ENCODE measurements around the gene ARHGAP40. TPM values are rescaled to one million over a fixed set of nuclear protein-coding genes. Genes with fewer than 3 reads are reported as not detected.

Gene ARHGAP40
- total and polyA plus RNA-seq, 2 of the 13 experiments (the other 11 are each of a cell fraction or from before 2014, with no cell fraction given) = 0.75 to 2.1 TPM

DNA sequence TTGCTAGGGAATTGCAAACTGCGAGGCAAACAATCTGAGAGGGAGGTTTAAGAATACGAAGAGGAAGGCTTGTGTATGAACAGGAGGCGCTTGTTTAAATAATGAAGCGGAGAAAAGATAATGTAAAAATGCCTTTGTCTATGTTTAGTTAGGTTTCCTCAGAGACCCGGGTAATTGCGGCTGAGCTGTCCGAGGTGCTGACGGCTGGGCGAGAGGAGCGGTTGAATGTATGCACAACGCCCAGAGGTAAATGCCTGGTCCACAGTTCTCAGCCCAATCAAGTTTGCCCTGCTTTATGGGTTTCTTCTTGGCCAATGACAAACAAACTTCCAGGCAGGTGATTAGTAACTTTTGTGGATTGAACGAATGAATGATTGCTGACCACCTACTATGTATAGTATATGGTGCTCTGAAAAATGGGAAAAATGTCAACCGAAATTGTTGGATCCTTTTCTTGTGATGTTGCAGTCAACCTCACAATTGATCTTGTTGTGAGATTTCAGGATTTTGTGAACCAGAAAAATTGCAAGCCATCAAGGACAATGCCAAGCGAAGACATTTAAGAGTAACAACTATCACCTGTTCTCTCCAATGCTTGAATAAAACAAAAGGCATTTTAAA lies 84.4 kb downstream of the ARHGAP40 start (continued):
- no peak for TF ChIP-seq TCF12 (IDR thresholded peaks at IDR 0.05)
- TF ChIP-seq TCF12 (CRISPR knock-in tag; IDR thresholded peaks at IDR 0.05) = peak; percentile 74; the same call in 1 of the 2 replicates
- TF ChIP-seq TEAD2 (CRISPR knock-in tag; IDR thresholded peaks at IDR 0.05) = peak; percentile 95; the same call in 1 of the 2 replicates
- no peak for TF ChIP-seq MED8 (CRISPR knock-in tag; IDR thresholded peaks at IDR 0.05; ENCODE audit: insufficient replicate concordance)
- TF ChIP-seq SP5 (CRISPR knock-in tag; IDR thresholded peaks at IDR 0.05; ENCODE audit: borderline replicate concordance, low read depth) = peak; percentile 47; the same call in 1 of the 2 replicates
- TF ChIP-seq HNRNPUL1 (IDR thresholded peaks at IDR 0.05; ENCODE audit: low read depth, low read length) = no peak
- peak; percentile 84 for TF ChIP-seq ISL2 (CRISPR knock-in tag; IDR thresholded peaks at IDR 0.05)
- no peak for TF ChIP-seq RFX1 (IDR thresholded peaks at IDR 0.05)
- TF ChIP-seq CENPX (CRISPR knock-in tag; IDR thresholded peaks at IDR 0.05) = no peak
- peak; percentile 88 for TF ChIP-seq ZNF644 (CRISPR knock-in tag; IDR thresholded peaks at IDR 0.05; ENCODE audit: low read depth)
- peak; percentile 91 for TF ChIP-seq NFKB2 (CRISPR knock-in tag; IDR thresholded peaks at IDR 0.05; ENCODE audit: borderline replicate concordance)
- TF ChIP-seq RBM39 (IDR thresholded peaks at IDR 0.05; ENCODE audit: low read depth, low read length, poor library complexity, severe bottlenecking) = no peak
- TF ChIP-seq SP1 (IDR thresholded peaks at IDR 0.05) = no peak
- TF ChIP-seq SP1 (CRISPR knock-in tag; IDR thresholded peaks at IDR 0.05) = 0 out of 2 replicates have a peak, but pooled peaks have one; percentile 53
- TF ChIP-seq ZNF12 (CRISPR knock-in tag; IDR thresholded peaks at IDR 0.05) = peak; percentile 89
- TF ChIP-seq, protein P1, sequence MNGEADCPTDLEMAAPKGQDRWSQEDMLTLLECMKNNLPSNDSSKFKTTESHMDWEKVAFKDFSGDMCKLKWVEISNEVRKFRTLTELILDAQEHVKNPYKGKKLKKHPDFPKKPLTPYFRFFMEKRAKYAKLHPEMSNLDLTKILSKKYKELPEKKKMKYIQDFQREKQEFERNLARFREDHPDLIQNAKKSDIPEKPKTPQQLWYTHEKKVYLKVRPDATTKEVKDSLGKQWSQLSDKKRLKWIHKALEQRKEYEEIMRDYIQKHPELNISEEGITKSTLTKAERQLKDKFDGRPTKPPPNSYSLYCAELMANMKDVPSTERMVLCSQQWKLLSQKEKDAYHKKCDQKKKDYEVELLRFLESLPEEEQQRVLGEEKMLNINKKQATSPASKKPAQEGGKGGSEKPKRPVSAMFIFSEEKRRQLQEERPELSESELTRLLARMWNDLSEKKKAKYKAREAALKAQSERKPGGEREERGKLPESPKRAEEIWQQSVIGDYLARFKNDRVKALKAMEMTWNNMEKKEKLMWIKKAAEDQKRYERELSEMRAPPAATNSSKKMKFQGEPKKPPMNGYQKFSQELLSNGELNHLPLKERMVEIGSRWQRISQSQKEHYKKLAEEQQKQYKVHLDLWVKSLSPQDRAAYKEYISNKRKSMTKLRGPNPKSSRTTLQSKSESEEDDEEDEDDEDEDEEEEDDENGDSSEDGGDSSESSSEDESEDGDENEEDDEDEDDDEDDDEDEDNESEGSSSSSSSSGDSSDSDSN (CRISPR knock-in tag; IDR thresholded peaks at IDR 0.05) = no peak
- 0 out of 2 replicates have a peak, but pooled peaks have one; percentile 26 for TF ChIP-seq SKIL (CRISPR knock-in tag; IDR thresholded peaks at IDR 0.05; ENCODE audit: borderline replicate concordance)
- TF ChIP-seq, protein P2, sequence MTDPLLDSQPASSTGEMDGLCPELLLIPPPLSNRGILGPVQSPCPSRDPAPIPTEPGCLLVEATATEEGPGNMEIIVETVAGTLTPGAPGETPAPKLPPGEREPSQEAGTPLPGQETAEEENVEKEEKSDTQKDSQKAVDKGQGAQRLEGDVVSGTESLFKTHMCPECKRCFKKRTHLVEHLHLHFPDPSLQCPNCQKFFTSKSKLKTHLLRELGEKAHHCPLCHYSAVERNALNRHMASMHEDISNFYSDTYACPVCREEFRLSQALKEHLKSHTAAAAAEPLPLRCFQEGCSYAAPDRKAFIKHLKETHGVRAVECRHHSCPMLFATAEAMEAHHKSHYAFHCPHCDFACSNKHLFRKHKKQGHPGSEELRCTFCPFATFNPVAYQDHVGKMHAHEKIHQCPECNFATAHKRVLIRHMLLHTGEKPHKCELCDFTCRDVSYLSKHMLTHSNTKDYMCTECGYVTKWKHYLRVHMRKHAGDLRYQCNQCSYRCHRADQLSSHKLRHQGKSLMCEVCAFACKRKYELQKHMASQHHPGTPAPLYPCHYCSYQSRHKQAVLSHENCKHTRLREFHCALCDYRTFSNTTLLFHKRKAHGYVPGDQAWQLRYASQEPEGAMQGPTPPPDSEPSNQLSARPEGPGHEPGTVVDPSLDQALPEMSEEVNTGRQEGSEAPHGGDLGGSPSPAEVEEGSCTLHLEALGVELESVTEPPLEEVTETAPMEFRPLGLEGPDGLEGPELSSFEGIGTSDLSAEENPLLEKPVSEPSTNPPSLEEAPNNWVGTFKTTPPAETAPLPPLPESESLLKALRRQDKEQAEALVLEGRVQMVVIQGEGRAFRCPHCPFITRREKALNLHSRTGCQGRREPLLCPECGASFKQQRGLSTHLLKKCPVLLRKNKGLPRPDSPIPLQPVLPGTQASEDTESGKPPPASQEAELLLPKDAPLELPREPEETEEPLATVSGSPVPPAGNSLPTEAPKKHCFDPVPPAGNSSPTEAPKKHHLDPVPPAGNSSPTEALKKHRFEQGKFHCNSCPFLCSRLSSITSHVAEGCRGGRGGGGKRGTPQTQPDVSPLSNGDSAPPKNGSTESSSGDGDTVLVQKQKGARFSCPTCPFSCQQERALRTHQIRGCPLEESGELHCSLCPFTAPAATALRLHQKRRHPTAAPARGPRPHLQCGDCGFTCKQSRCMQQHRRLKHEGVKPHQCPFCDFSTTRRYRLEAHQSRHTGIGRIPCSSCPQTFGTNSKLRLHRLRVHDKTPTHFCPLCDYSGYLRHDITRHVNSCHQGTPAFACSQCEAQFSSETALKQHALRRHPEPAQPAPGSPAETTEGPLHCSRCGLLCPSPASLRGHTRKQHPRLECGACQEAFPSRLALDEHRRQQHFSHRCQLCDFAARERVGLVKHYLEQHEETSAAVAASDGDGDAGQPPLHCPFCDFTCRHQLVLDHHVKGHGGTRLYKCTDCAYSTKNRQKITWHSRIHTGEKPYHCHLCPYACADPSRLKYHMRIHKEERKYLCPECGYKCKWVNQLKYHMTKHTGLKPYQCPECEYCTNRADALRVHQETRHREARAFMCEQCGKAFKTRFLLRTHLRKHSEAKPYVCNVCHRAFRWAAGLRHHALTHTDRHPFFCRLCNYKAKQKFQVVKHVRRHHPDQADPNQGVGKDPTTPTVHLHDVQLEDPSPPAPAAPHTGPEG (CRISPR knock-in tag; IDR thresholded peaks at IDR 0.05) = peak; percentile 94
